Right ventricle myocardium inferior (tissue), 1 donor: ENCODE measurements around the gene DPM1. TPM values are rescaled to one million over a fixed set of nuclear protein-coding genes. Genes with fewer than 3 reads are reported as not detected.

ENCODE experiments used
- ATAC-seq: fragments of 200-7000 bp; cut with Tn5 transposase; one replicate; pipeline ENCODE4 v1.9.1; 2020; ENCODE audit warnings: mild to moderate bottlenecking, moderate library complexity
- DNase-seq: peaks from one replicate; pipeline ENCODE4 v3.0.0; 2021; ENCODE audit errors: missing footprints
- intact Hi-C: fragments of 100-400 bp; cut with DNase I; formaldehyde crosslinking; loops from one replicate; pipeline ENCODE4 v1.11.0; 2022
- long read RNA-seq: library from polyadenylated mRNA; unstranded; transcript quantifications from one replicate; pipeline ENCODE4 v2.0.0, GENCODE V29; 2021
- total RNA-seq: library from RNA; stranded (reverse); fragmentation: NEBNext Ultra II Directional; extraction: Animal tissue kit (Norgen Biotek cat#: 25700); gene quantifications from one replicate; pipeline ENCODE4 v1.2.1, GENCODE V29; 2021
- donor health status: DM: no; HTN: yes; CAD: no; lungs with severe emphysema.

Gene DPM1
- total RNA-seq: 35.5 TPM
- long read RNA-seq, transcript DPM1-203 (9 exons, 1,075 nt): major isoform, 8 of 10 reads
- long read RNA-seq, partial matches to known transcripts: 1 of 10 reads
- long read RNA-seq, other reads (novel, unspliced or antisense): 0 of 10 reads

GRCh38 chr20:50957798-50958614, at the start of gene DPM1:
TSS of gene DPM1 (minus strand) at chr20:50958532. CDS start at chr20:50958523, 9 bp downstream.
- intact Hi-C loops: loop anchor here (1.0 to 2.0 kb wide), 2 partner anchors 22 to 27 kb away; partner anchors contain the start of gene ADNP

DNA sequence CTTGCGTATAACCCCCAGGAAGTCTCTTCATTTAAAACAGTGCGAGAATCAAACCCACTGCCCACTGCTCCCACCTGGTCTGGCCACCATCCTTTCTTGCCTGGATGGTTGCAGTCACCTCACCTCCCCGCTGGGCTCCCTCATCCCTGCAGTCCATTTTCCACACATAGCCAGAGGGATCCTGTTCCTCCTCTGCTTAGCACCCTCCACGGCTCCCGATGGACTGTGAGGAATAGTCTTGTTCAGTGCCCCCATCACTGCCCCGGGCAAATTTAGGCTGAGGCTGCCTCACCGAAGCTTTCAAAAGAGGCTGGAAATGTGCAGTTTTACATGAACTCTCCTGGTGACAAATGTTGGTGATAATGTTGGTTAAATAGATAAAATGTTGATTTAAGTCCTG, 46.9 kb upstream of the DPM1 start:
- intact Hi-C loops: no loop called here
- DNase-seq (no peak), ATAC-seq (no peak)

More at GRCh38 chr20:50957798-50958614, at the start of gene DPM1:
- ATAC-seq: peak; percentile 87
- DNase-seq: peak; percentile 92

- intact Hi-C loops: no loop called here
- no peak for ATAC-seq
- no peak for DNase-seq
Measured at GRCh38 chr20:51004781-51005180, 46.4 kb upstream of the DPM1 start.

- intact Hi-C loops: no loop called here
- DNase-seq: no peak
- ATAC-seq: no peak
Measured at GRCh38 chr20:51004305-51004727, 46.0 kb upstream of the DPM1 start.

- DNase-seq (no peak), ATAC-seq (no peak)
- intact Hi-C loops: no loop called here
Measured at GRCh38 chr20:51003753-51004152, 45.4 kb upstream of the DPM1 start.

DNA sequence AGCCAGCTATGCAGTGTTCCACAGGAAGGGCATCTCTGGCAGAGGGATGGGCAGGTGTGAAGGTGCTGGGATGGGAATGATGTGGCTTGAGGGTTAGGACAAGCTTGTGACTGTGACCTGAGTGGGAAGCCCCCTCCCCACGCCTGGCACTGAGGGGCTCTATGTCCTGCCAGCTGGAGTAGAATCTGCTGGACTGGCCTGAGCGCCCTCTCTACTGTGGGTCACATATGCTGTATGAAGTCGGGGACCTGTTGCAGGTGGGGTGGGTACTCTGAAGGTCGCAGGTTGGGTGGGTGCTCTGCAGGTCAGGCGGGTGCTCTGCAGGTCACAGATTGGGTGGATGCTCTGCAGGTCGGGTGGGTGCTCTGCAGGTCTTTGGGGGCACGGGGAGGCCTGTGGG, 44.3 kb upstream of the DPM1 start:
- no peak for ATAC-seq
- DNase-seq: no peak
- intact Hi-C loops: no loop called here

DNA sequence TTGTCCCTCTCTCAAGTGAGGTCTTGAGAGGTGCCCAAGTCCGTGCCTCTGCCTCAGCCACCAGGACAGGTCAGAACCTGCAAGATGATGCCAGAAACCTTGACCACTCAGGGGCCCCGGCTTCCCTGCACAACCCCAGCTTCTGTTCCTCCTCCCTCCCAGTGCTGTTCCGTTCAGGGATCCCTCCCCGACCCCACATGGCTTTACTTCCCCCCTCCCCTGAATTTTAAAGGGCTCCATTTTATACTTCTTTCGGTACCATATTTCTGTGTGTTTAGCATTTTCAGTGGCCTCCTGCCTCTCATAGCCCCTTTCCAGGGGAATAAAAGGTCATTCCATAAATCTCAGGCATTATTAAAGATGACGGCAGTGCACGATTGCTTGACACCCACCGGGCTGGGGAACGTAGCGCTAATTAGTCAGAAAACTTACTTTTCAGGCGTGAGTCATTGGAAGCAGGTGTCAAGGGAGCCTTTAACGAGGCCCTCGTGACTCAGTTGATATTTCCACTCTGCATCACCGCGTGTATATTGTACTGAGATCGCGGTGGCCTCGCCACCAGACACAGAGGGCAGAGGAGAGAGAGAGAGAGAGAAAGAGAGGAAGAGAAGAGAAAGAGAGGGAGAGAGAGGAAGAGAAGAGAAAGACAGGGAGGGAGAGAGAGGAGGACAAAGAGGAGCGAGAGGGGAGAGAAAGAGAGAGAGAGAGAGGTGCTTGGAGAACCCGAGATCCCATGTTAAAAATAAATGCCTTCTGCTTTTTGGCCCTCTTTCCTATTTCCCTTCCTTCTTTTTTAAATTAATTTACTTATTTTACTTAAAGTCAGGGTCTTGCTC, 43.3 kb upstream of the DPM1 start:
- no peak for DNase-seq
- intact Hi-C loops: no loop called here
- no peak for ATAC-seq

DNA sequence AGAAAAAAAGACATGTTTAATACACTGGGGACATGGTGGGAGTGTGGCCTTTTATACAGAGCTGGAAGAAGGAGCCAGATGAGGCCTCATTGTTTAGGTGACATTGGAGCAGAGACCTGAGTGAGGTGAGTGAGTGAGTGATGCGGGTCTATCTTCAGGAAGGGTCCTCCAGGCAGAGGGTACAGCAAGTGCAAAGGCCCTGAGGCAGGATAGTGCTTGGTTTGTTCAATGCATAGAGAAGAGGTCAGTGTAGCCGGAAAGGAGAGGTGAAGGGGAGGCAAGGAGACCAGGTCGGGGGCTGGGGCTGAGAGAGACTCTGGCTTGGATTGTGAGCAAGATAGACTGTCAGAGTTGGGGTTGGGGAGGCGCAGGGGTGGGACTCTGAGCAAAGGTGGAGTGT, 41.0 kb upstream of the DPM1 start:
- DNase-seq: no peak
- intact Hi-C loops: no loop called here
- no peak for ATAC-seq

DNA sequence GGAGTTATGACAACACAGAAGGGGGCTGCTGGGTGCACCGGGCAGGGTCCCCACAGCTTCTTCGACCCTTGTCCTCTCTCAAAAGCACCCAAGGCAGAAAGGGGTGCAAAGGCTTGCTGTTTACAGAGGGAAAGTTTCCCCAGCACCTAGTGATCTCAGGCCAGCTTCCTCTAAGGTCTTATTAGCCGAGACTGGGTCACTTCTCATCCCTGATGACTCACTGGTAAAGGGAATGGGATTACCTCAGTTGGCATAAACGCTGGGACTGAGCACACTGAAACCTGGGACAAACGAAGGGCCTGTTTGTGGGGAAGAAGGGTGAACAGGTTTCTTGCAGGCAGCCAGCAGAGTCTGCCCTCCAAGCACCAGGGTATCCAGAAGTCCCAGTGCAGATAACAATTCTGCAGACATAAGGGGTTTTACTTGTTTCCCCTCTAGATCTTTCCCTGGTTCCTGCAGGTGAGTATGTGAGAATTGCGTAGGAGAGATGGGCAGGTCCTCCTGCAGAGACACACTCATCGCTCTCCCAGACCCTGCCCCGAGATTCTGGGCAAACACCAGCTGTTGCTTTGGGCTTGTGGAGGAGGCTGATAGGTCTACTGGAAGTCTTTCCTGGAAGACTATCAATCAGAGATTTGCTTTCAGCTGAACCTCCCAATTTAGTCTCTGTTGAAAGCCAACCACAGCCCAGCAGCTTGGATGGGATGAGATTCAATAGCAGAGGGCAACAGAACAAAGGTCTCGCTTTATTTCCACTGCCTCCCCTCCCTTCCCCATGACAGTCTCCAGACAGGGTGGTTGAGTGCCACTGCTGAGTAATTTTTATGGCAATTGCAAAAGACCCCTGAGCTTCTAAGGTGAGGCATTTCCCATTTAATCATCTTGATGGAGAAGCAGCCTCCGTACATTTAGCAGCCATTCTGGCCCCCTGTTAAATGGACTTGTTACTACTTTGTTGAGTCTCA, 38.9 kb upstream of the DPM1 start:
- ATAC-seq (no peak), DNase-seq (no peak)
- intact Hi-C loops: no loop called here

GRCh38 chr20:50995506-50995905, 37.2 kb upstream of the DPM1 start:
- DNase-seq (no peak), ATAC-seq (no peak)
- intact Hi-C loops: no loop called here

GRCh38 chr20:50993876-50994275, 35.5 kb upstream of the DPM1 start:
- ATAC-seq (no peak), DNase-seq (no peak)
- intact Hi-C loops: no loop called here

- no peak for DNase-seq
- ATAC-seq: peak; percentile 48
- intact Hi-C loops: no loop called here
Measured at GRCh38 chr20:50992733-50993457, 34.6 kb upstream of the DPM1 start.

DNA sequence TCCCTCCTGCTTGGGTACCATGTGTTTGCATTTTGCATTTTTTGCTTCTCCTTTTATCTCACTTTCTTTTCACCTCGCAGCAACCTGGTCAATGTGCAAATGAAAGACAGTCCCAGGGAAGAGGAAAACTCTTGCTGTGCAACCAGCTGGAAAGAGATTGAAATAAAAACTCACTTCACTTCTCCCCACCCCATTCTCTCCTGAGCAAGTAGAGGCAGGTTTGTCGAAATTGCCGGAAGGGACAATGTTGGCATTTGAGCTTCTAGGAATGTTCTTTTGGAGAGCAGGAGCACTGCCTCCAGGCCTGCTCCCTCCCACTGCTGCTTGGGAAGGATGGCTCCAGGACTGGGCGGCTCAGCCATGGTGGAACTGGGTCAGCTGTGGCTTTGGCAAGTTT, 34.0 kb upstream of the DPM1 start:
- intact Hi-C loops: no loop called here
- ATAC-seq: no peak
- DNase-seq: no peak

GRCh38 chr20:50991076-50991475, 32.7 kb upstream of the DPM1 start:
- intact Hi-C loops: no loop called here
- no peak for ATAC-seq
- DNase-seq: no peak

- peak; percentile 88 for ATAC-seq
- no peak for DNase-seq
- intact Hi-C loops: loop anchor here (1.0 to 5.0 kb wide), 2 partner anchors 321 to 340 kb away; no protein-coding TSS in a partner anchor
Measured at GRCh38 chr20:50987493-50988210, 29.3 kb upstream of the DPM1 start.

GRCh38 chr20:50983321-50983720, 25.0 kb upstream of the DPM1 start:
- no peak for ATAC-seq
- DNase-seq: no peak
- intact Hi-C loops: no loop called here

- intact Hi-C loops: no loop called here
- ATAC-seq (no peak), DNase-seq (no peak)
Measured at GRCh38 chr20:50982363-50982762, 24.0 kb upstream of the DPM1 start.
